Natural killer cell (primary cell): ENCODE data around the gene C22orf15. TPM values are rescaled to one million over a fixed set of nuclear protein-coding genes. Genes with fewer than 3 reads are reported as not detected.

ENCODE experiments used
- ATAC-seq, 3 donors: fragments of 150-1000 bp in 2 of 3; fragments of 200-7000 bp in 1 of 3; cut with Tn5 transposase; 1 replicate in 1 of 3; 2 replicates in 2 of 3; pipeline ENCODE4 v1.10.0; 2021; ENCODE audit warnings: mild to moderate bottlenecking in 2 of 3, moderate library complexity in 2 of 3
- DNase-seq, 2 donors: peaks; one replicate each; pipeline versions ENCODE4 v3.0.0 to v3.0.0-alpha.2; 2013 to 2021; ENCODE audit warnings: mixed read lengths in 1 of 2
- H3K27ac ChIP-seq: one replicate; pipeline ENCODE4 v1.5.1; 2013; ENCODE audit warnings: mild to moderate bottlenecking, low read length
- H3K27me3 ChIP-seq: one replicate; pipeline ENCODE4 v1.6.1; 2013; ENCODE audit warnings: low read length; ENCODE audit not compliant: control insufficient read depth, insufficient read depth
- H3K36me3 ChIP-seq: one replicate; pipeline ENCODE4 v1.6.1; 2013; ENCODE audit warnings: low read length; ENCODE audit not compliant: control insufficient read depth, insufficient read depth
- H3K4me1 ChIP-seq: one replicate; pipeline ENCODE4 v1.6.1; 2013; ENCODE audit warnings: low read length; ENCODE audit not compliant: control insufficient read depth, insufficient read depth
- H3K4me3 ChIP-seq: one replicate; pipeline ENCODE4 v1.5.1; 2013; ENCODE audit warnings: low read length
- H3K9me3 ChIP-seq: one replicate; pipeline ENCODE4 v1.6.1; 2013; ENCODE audit warnings: low read length; ENCODE audit not compliant: control insufficient read depth, insufficient read depth
- H3K27ac Mint-ChIP-seq, 2 donors: one replicate each; pipeline ENCODE4 v1.8.0; 2022; ENCODE audit warnings: mild to moderate bottlenecking in 2 of 2, mixed read lengths in 2 of 2, moderate library complexity in 1 of 2
- H3K27me3 Mint-ChIP-seq, 2 donors: one replicate each; pipeline ENCODE4 v1.8.0; 2022; ENCODE audit warnings: low read depth in 2 of 2, mixed read lengths in 2 of 2
- H3K36me3 Mint-ChIP-seq: one replicate; pipeline ENCODE4 v1.8.0; 2022; ENCODE audit warnings: mixed read lengths
- H3K4me1 Mint-ChIP-seq, 2 donors: one replicate each; pipeline ENCODE4 v1.8.0; 2022; ENCODE audit warnings: mixed read lengths in 2 of 2
- H3K4me3 Mint-ChIP-seq: one replicate; pipeline ENCODE4 v1.8.0; 2022; ENCODE audit warnings: mild to moderate bottlenecking, moderate library complexity, mixed read lengths
- H3K9me3 Mint-ChIP-seq, 2 donors: one replicate each; pipeline ENCODE4 v1.8.0; 2022; ENCODE audit warnings: mixed read lengths in 2 of 2
- CTCF ChIP-seq: fragments of 200-600 bp; IDR thresholded peaks from one replicate; pipeline ENCODE4 v1.8.0; 2022; ENCODE audit warnings: antibody characterized with exemption
- WGBS: methylation state at CpG from one replicate; pipeline ENCODE4 v1.1.7; 2013; ENCODE audit warnings: missing lambda C conversion rate; ENCODE audit not compliant: insufficient coverage; 5-methylcytosine and 5-hydroxymethylcytosine counted together
- intact Hi-C: fragments of 100-400 bp; cut with micrococcal nuclease; formaldehyde crosslinking; loops from one replicate; pipeline ENCODE4 v1.14.2; 2022
- total RNA-seq, 4 donors: library from RNA; stranded (reverse); fragments of 120-200 nt in 1 of 4; gene quantifications; one replicate each; pipeline versions ENCODE4 v1.2.3 to v1.2.4, GENCODE V29; 2013 to 2022

C22orf15 gene
- total RNA-seq, 3 donors from 2014 or later (not counting 1 experiment from before 2014, with no cell fraction given), result not detected

DNA sequence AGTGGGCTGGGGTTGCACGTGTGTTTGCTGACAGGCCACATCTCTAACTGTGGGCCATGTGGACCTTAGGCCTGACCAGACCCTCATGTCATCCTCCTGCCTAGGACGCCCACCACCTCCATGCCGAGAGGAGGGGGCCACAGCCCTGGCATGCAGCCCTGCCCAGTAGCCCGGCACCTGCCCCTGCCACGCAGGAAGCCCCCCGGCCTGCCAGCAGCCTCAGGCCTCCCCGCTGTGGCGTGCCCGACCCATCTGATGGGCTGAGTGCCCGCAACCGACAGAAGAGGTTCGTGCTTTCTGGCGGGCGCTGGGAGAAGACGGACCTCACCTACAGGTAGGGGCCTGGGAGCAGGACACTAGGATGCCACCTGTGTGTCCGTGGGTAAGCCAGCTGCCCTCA lies 16.3 kb downstream of the C22orf15 start:
- Mint-ChIP-seq H3K4me3 (no peak overlapping the region), H3K27ac (no peak overlapping the region), H3K9me3 (no peaks in the 10 kb centered on the region), H3K27me3 (no peaks in the 10 kb centered on the region), H3K36me3 (no peaks in the 10 kb centered on the region), H3K4me1 (peaks cover under 1 to 1% of the 10 kb centered on the region in 2 donors)
- WGBS, result 92% methylated on average over 16 of the region's 16 CpGs
- TF ChIP-seq CTCF, result no peak
- no peak overlapping the region for H3K27ac ChIP-seq
- peaks cover 10% of the 10 kb centered on the region for H3K4me1 ChIP-seq
- no peak overlapping the region for H3K4me3 ChIP-seq
- no peaks in the 10 kb centered on the region for H3K9me3 ChIP-seq
- no peaks in the 10 kb centered on the region for H3K36me3 ChIP-seq
- intact Hi-C loops, result no loop called here
- H3K27me3 ChIP-seq, result no peaks in the 10 kb centered on the region
- no peak for ATAC-seq
- DNase-seq, result no peak

- Histone ChIP-seq H3K36me3 (no peaks in the 10 kb centered on the region), H3K4me3 (no peak overlapping the region), H3K27me3 (no peaks in the 10 kb centered on the region), H3K27ac (no peak overlapping the region), H3K9me3 (no peaks in the 10 kb centered on the region), H3K4me1 (peaks cover 17% of the 10 kb centered on the region)
- H3K36me3 Mint-ChIP-seq, result no peaks in the 10 kb centered on the region
- no peaks in the 10 kb centered on the region for H3K9me3 Mint-ChIP-seq
- no peak overlapping the region for H3K27ac Mint-ChIP-seq
- H3K4me3 Mint-ChIP-seq, result no peak overlapping the region
- WGBS, result 91% methylated on average over 5 of the region's 5 CpGs
- no peak for TF ChIP-seq CTCF
- no peaks in the 10 kb centered on the region for H3K27me3 Mint-ChIP-seq
- peaks cover 6 to 7% of the 10 kb centered on the region in 2 donors for H3K4me1 Mint-ChIP-seq
- intact Hi-C loops, result no loop called here
- DNase-seq, result no peak
- no peak for ATAC-seq
These were observed 16.9 kb downstream of the C22orf15 start for GRCh38 chr22:23779731-23780130.

GRCh38 chr22:23780146-23780748 lies 17.5 kb downstream of the C22orf15 start:
- H3K9me3 ChIP-seq, result no peaks in the 10 kb centered on the region
- H3K4me3 ChIP-seq, result no peak overlapping the region
- 92% methylated on average over 20 of the region's 20 CpGs for WGBS
- Mint-ChIP-seq H3K36me3 (no peaks in the 10 kb centered on the region), H3K27me3 (no peaks in the 10 kb centered on the region), H3K4me1 (peaks cover 6 to 7% of the 10 kb centered on the region in 2 donors), H3K4me3 (no peak overlapping the region), H3K9me3 (no peaks in the 10 kb centered on the region), H3K27ac (no peak overlapping the region)
- H3K27me3 ChIP-seq, result no peaks in the 10 kb centered on the region
- peaks cover 17% of the 10 kb centered on the region for H3K4me1 ChIP-seq
- DNase-seq (no peak), ATAC-seq (no peak)
- H3K36me3 ChIP-seq, result no peaks in the 10 kb centered on the region
- no peak overlapping the region for H3K27ac ChIP-seq
- no peak for TF ChIP-seq CTCF
- intact Hi-C loops, result no loop called here

- Histone ChIP-seq H3K4me3 (no peak overlapping the region), H3K9me3 (no peaks in the 10 kb centered on the region), H3K36me3 (no peaks in the 10 kb centered on the region), H3K4me1 (peaks cover 18% of the 10 kb centered on the region), H3K27me3 (no peaks in the 10 kb centered on the region), H3K27ac (no peak overlapping the region)
- intact Hi-C loops, result no loop called here
- WGBS, result 91% methylated on average over 15 of the region's 15 CpGs
- ATAC-seq (no peak), DNase-seq (no peak)
- H3K27me3 Mint-ChIP-seq, result no peaks in the 10 kb centered on the region
- H3K27ac Mint-ChIP-seq, result no peak overlapping the region
- no peaks in the 10 kb centered on the region for H3K9me3 Mint-ChIP-seq
- no peak overlapping the region for H3K4me3 Mint-ChIP-seq
- peaks cover 6 to 7% of the 10 kb centered on the region in 2 donors for H3K4me1 Mint-ChIP-seq
- no peaks in the 10 kb centered on the region for H3K36me3 Mint-ChIP-seq
- TF ChIP-seq CTCF, result no peak
These were observed 18.3 kb downstream of the C22orf15 start for GRCh38 chr22:23781065-23781464.
